Spleen (tissue), 11 donors: ENCODE results near the gene WARS2. TPM values are rescaled to one million over a fixed set of nuclear protein-coding genes. Genes with fewer than 3 reads are reported as not detected.

Source experiments
- DNase-seq: peaks from one replicate; pipeline ENCODE4 v3.0.0-alpha.2; 2020
- H3K27ac ChIP-seq, 8 donors: fragments of 200-600 bp; sonication (generic) in 7 of 8; 1 replicate in 4 of 8; 2 replicates in 4 of 8; pipeline versions ENCODE4 v1.5.0 to v1.8.0; 2016 to 2021; ENCODE audit warnings: inconsistent platforms in 4 of 8, mild to moderate bottlenecking in 4 of 8, moderate library complexity in 1 of 8
- H3K27me3 ChIP-seq, 7 donors: fragments of 200-600 bp; sonication (generic) in 6 of 7; replicated peaks in 1 of 7; 1 replicate in 4 of 7; 2 replicates in 3 of 7; pipeline versions ENCODE4 v1.5.0 to v1.8.0; 2016 to 2021; ENCODE audit warnings: inconsistent platforms in 3 of 7, mild to moderate bottlenecking in 1 of 7
- H3K36me3 ChIP-seq, 6 donors: fragments of 200-600 bp; sonication (generic) in 5 of 6; 1 replicate in 4 of 6; 2 replicates in 2 of 6; pipeline versions ENCODE4 v1.5.0 to v1.8.0; 2016 to 2021; ENCODE audit warnings: inconsistent platforms in 2 of 6
- H3K4me1 ChIP-seq, 6 donors: fragments of 200-600 bp; sonication (generic) in 5 of 6; 1 replicate in 3 of 6; 2 replicates in 3 of 6; pipeline versions ENCODE4 v1.5.0 to v1.8.0; 2016 to 2021; ENCODE audit warnings: inconsistent platforms in 3 of 6
- H3K4me3 ChIP-seq, 8 donors: fragments of 200-600 bp; sonication (generic) in 7 of 8; 1 replicate in 4 of 8; 2 replicates in 4 of 8; pipeline versions ENCODE4 v1.5.0 to v1.8.0; 2016 to 2021; ENCODE audit warnings: inconsistent platforms in 4 of 8, mild to moderate bottlenecking in 4 of 8, moderate library complexity in 2 of 8
- H3K9me3 ChIP-seq, 8 donors: fragments of 200-600 bp; sonication (generic) in 7 of 8; 1 replicate in 4 of 8; 2 replicates in 4 of 8; pipeline versions ENCODE4 v1.5.0 to v1.8.0; 2016 to 2021; ENCODE audit warnings: inconsistent platforms in 4 of 8
- CTCF ChIP-seq, 11 experiments: fragments of 200-600 bp in 7 of 11; fragments of 450-650 bp in 4 of 11; sonication (generic) in 4 of 11; IDR thresholded peaks in 8 of 11; conservative IDR thresholded peaks in 3 of 11; 1 replicate in 7 of 11; 2 replicates in 4 of 11; pipeline versions ENCODE4 v1.4.0 to v1.8.0; 2016 to 2021; ENCODE audit warnings: antibody characterized with exemption in 11 of 11, inconsistent platforms in 4 of 11, mild to moderate bottlenecking in 1 of 11
- POLR2A ChIP-seq, 3 donors: fragments of 450-650 bp; IDR thresholded peaks; one replicate each; pipeline ENCODE4 v1.5.1; 2017; ENCODE audit warnings: antibody characterized with exemption in 3 of 3, mild to moderate bottlenecking in 1 of 3
- POLR2AphosphoS5 ChIP-seq, 3 donors: sonication (generic); formaldehyde crosslinking; IDR thresholded peaks; one replicate each; pipeline ENCODE4 v1.5.1; 2017; ENCODE audit warnings: antibody characterized with exemption in 3 of 3
- WGBS, 5 donors: extraction: QIAGEN DNeasy Blood & Tissue Kit in 3 of 5; methylation state at CpG; one replicate each; pipeline versions ENCODE4 v1.1.5 to v1.1.7; 2013 to 2018; 5-methylcytosine and 5-hydroxymethylcytosine counted together
- intact Hi-C: fragments of 100-400 bp; cut with DNase I; formaldehyde crosslinking; loops from one replicate; pipeline ENCODE4 v1.15.0; 2023; ENCODE audit warnings: low total_unique reads
- polyA plus RNA-seq, 3 donors: library from polyadenylated mRNA; stranded (reverse); fragments of 200-250 nt; gene quantifications; one replicate each; pipeline ENCODE4 v1.2.1, GENCODE V29; 2013
- total RNA-seq, 7 donors: library from RNA; depleted of rRNA in 3 of 7; stranded (reverse); fragments of >200 nt in 3 of 7; fragmentation: NEBNext Ultra II Directional in 4 of 7; extraction: Animal tissue kit (Norgen Biotek cat#: 25700) in 4 of 7; gene quantifications; one replicate each; pipeline versions ENCODE4 v1.1.0 to v1.2.1, GENCODE V29; 2016 to 2021
- donor health status: healthy with polysubstance abuse.
- donor health status: DM: no; HTN: no; CAD: no; lungs with moderate emphysema.
- donor health status: DM: no; HTN: no; CAD: no.
- donor health status: Bipolar disorder and iron deficiency.
- donor health status: healthy.
- donor health status: DM: no; HTN: no; CAD: no.
- donor health status: DM: yes; HTN: yes; CAD: no.

WARS2 gene
- total and polyA plus RNA-seq, 10 donors = 2.9 to 13.0 (median 8.5) TPM

- no peaks in the 10 kb centered on the region for H3K36me3 ChIP-seq
- peaks cover 0 to 22% (median 12%) of the 10 kb centered on the region in 8 donors for H3K9me3 ChIP-seq
- TF ChIP-seq POLR2A (IDR thresholded peaks at IDR 0.05) (no peak), CTCF (IDR thresholded peaks at IDR 0.05 in 8 of 11, conservative IDR thresholded peaks at IDR 0.05 in 3 of 11) (no peak), POLR2AphosphoS5 (IDR thresholded peaks at IDR 0.05) (no peak)
- 71 to 85% (median 80%) methylated on average over 4 of the region's 4 CpGs for WGBS, 5 donors
- H3K4me3 ChIP-seq = no peak overlapping the region
- no peaks in the 10 kb centered on the region for H3K27me3 ChIP-seq
- no peak for DNase-seq
- no peak overlapping the region for H3K27ac ChIP-seq
- no peaks in the 10 kb centered on the region for H3K4me1 ChIP-seq
- intact Hi-C loops = no loop called here
Observed at GRCh38 chr1:119091618-119092017, 48.8 kb downstream of the WARS2 start.

GRCh38 chr1:119090250-119090649, 50.2 kb downstream of the WARS2 start:
- Histone ChIP-seq H3K27ac (no peak overlapping the region), H3K9me3 (peaks cover 0 to 22% (median 12%) of the 10 kb centered on the region in 8 donors), H3K36me3 (no peaks in the 10 kb centered on the region), H3K27me3 (no peaks in the 10 kb centered on the region), H3K4me3 (no peak overlapping the region), H3K4me1 (no peaks in the 10 kb centered on the region)
- TF ChIP-seq POLR2AphosphoS5 (IDR thresholded peaks at IDR 0.05) = no peak
- TF ChIP-seq POLR2A (IDR thresholded peaks at IDR 0.05) = no peak
- TF ChIP-seq CTCF (IDR thresholded peaks at IDR 0.05 in 8 of 11, conservative IDR thresholded peaks at IDR 0.05 in 3 of 11) = no peak
- no peak for DNase-seq
- intact Hi-C loops = no loop called here
- 89 to 98% (median 96%) methylated on average over 3 of the region's 3 CpGs for WGBS, 5 donors

- Histone ChIP-seq H3K27ac (no peak overlapping the region), H3K36me3 (no peaks in the 10 kb centered on the region), H3K9me3 (peaks cover 0 to 22% (median 12%) of the 10 kb centered on the region in 8 donors), H3K4me1 (peaks cover 0 to 2% (median 0%) of the 10 kb centered on the region in 6 donors), H3K4me3 (no peak overlapping the region), H3K27me3 (no peaks in the 10 kb centered on the region)
- 62 to 93% (median 87%) methylated on average over 2 of the region's 2 CpGs for WGBS, 5 donors
- intact Hi-C loops = no loop called here
- TF ChIP-seq CTCF (IDR thresholded peaks at IDR 0.05 in 8 of 11, conservative IDR thresholded peaks at IDR 0.05 in 3 of 11) (no peak), POLR2AphosphoS5 (IDR thresholded peaks at IDR 0.05) (no peak), POLR2A (IDR thresholded peaks at IDR 0.05) (no peak)
- DNase-seq = no peak
Observed at GRCh38 chr1:119086830-119087229, 53.6 kb downstream of the WARS2 start.

- Histone ChIP-seq H3K36me3 (no peaks in the 10 kb centered on the region), H3K9me3 (peaks cover 0 to 5% (median 1%) of the 10 kb centered on the region in 8 donors), H3K4me1 (peaks cover 0 to 4% (median 0%) of the 10 kb centered on the region in 6 donors), H3K27ac (no peak overlapping the region), H3K4me3 (no peak overlapping the region), H3K27me3 (no peaks in the 10 kb centered on the region)
- DNase-seq = no peak
- TF ChIP-seq POLR2AphosphoS5 (IDR thresholded peaks at IDR 0.05) = no peak
- TF ChIP-seq POLR2A (IDR thresholded peaks at IDR 0.05) = no peak
- TF ChIP-seq CTCF (IDR thresholded peaks at IDR 0.05 in 8 of 11, conservative IDR thresholded peaks at IDR 0.05 in 3 of 11) = no peak
- 83 to 94% (median 89%) methylated on average over 10 of the region's 10 CpGs for WGBS, 5 donors
- intact Hi-C loops = no loop called here
Observed at GRCh38 chr1:119084798-119085197, 55.7 kb downstream of the WARS2 start.
